Fibroblast of mammary gland (primary cell): Measurements from ENCODE around the gene ADAMTS2.

Experiments
- DNase-seq: peaks from one replicate; pipeline ENCODE4 v3.0.0-alpha.2; 2010; ENCODE audit warnings: low read depth
- H3K4me3 ChIP-seq: 2 replicates; pipeline ENCODE4 v1.5.1; 2011; ENCODE audit warnings: low read depth, mild to moderate bottlenecking, low read length, moderate library complexity; ENCODE audit not compliant: control insufficient read depth
- CTCF ChIP-seq: conservative IDR thresholded peaks from 2 replicates; pipeline ENCODE4 v1.5.1; 2011; ENCODE audit warnings: low read depth, low read length, inconsistent platforms; ENCODE audit not compliant: control insufficient read depth, insufficient read depth

ADAMTS2 gene

DNA sequence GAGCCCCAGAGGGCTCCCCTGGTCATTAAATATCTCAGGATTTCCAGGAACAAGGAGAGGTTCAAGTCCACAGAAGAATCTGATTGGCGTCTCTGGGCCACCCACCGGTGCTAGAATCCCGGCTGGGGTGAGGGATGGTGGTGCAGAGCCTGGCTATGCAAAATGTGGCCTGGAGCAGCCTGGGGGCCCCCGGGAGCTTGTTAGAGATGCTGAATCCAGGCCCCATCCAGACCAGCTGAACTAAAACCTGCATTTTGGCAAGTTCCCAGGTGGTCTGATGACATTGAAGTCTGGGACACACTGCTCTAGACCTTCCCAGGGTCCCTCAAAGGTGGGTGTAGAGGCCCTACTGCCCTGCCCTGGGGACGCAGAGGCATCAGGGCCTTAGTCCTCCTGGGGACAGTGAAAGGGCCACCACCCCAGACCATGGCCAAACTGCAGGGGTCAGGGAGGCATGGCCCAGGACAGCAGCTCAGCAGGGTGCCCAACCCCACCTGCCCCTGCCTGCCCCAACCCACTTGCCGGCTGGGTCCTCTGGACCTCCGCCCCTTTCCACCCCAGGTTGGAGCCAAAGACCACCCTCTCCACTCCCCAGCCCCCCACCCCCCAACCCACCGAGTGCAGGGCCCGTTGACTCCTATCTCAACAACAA, 34.7 kb downstream of the ADAMTS2 start:
- no peak for DNase-seq

GRCh38 chr5:179309751-179310320, 35.4 kb downstream of the ADAMTS2 start:
- TF ChIP-seq CTCF, result no peak
- no peak overlapping the region for H3K4me3 ChIP-seq
- DNase-seq, result no peak

More for the DNA sequence above, 34.7 kb downstream of the ADAMTS2 start:
- no peak overlapping the region for H3K4me3 ChIP-seq
- no peak for TF ChIP-seq CTCF

- no peak for TF ChIP-seq CTCF
- no peak for DNase-seq
- H3K4me3 ChIP-seq, result no peak overlapping the region
Observed at GRCh38 chr5:179309383-179309670, 35.9 kb downstream of the ADAMTS2 start.

DNA sequence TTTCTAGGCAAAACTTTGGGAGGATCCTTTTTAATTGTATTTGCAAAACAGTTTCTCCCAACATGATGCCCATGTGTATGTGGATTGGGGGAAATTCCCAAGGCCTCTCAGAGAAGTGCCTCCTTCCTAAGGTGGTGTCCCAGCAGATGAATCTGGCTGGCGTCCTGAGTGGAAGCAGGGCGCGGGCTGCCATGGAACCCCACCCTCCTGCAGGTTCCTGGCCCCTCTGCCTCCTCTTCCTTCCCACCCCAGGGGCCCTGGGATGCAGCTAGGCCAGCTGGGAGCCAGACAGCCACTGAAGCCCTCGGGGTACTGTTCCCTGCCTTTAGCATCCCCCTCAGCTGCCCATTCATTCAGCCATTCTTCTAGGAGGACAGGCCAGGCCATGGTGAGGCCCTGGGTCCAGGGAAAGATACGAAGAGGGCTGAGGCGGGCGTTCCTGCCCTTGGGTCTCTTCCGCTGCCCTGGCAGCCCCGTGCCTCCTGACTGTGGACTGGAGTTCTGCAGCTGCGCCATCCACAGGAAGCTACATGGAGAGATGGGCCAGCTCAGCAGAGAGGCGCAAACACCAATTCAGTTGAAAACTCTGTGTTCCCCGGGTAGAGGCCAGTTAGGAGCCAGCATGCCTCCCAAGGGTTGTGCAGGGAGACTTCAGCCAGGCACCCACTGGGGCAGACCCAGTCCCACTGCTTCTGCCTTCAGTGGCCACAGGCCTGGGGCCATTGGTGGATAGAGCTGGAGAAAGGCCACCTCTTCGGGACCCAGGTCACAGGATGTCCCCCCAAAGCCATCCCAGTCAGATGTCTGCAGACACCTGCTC, 36.5 kb downstream of the ADAMTS2 start:
- no peak for TF ChIP-seq CTCF
- no peak overlapping the region for H3K4me3 ChIP-seq
- no peak for DNase-seq

DNA sequence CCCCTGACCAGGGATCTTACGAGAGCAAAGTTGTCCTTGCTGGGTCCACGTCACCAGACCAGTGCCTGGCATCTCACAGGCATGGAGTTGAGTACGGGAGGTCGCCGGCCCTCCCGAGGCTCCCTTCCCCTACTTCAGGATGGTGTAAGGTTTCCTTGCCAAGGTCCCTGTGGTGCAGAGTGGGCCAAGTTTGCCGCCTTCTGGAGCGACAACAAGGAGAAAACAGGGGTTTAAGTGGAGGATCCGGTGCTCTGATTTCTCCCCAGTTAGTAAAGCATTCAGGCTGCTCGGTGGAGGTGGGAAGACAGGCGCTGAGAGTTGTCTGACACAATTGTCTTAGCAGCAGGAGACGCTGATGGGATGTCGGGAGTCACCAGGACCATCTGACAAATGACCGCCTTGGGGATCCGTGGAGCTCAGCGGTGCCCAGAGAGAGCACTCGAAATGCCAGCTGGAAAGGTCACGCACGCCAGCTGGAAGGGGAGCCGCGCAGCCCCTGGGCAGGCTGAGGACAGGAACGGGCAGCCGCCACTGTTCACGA, 37.3 kb downstream of the ADAMTS2 start:
- H3K4me3 ChIP-seq, result no peak overlapping the region
- no peak for DNase-seq
- no peak for TF ChIP-seq CTCF

DNA sequence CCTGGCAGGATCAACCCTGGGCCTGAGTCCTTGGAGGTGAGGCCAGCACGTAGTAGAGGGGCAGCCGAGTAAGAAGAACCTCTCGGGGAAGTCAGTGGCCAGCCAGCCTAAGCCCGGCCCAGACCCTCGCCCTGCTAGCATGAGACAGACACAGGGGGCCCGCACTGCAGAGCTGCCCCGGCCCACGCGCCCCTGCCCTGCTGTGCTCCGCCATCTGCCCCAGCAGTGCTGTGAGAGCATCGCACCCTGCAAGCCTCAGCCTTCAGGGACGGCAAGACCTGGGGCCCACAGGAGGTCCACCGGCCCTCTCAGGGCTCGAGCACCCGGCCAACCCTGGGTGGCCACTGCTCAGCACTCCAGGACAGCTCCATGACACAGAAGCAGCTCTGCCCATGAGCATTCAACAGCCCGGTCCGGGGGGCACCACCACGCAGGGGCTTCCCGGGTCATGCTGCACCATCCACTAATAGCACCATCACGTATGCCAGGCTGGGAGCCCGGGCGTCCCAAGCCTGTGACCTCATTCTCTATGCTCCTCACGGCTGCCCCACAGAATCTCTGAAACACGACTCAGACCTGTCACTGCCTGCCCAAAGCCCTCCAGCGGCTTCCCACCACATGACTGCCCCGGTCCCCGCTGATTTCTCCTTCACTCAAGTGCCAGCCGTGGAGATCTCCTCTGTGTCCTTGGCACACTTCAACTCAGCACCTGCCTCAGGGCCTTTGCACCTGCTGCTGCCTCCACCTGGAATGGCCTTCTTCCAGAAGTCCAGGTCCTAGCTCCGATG, 38.1 kb downstream of the ADAMTS2 start:
- H3K4me3 ChIP-seq, result no peak overlapping the region
- no peak for TF ChIP-seq CTCF
- DNase-seq, result peak; percentile 41
